GM19193 (cell line): ENCODE data around the gene RNF11.

Source experiments
- POLR2A ChIP-seq: IDR thresholded peaks from 4 replicates; pipeline ENCODE4 v1.6.1; 2011; ENCODE audit not compliant: insufficient read depth, insufficient read length; ENCODE audit errors: extremely low read depth

RNF11 gene

DNA sequence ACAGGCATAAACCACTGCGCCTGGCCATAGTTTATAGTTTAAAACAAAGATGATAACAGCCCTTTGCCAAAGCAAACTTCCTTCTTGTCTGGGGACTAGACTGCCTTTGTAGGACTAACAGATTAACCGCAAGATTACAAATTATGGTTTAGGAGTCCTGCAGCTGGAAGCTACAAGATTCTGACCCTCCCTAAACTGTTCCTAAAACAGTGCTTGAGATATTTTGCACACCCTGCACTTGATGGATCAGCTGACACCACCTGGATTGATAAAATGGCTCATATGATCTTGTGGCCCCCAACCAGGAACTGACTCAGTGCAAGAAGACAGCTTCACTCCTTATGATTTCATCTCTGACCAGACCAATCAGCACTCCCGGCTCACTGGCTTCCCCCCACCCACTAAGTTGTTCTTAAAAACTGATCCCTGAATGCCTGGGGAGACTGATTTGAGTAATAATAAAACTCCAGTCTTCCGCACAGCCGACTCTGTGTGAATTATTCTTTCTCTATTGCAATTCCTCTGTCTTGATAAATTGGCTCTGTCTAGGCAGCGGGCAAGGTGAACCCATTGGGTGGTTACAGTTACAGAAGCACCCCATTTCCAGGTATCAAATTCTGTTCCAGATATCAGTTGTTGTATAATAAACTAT is 13.8 kb upstream of the RNF11 start:
- TF ChIP-seq POLR2A = no peak

DNA sequence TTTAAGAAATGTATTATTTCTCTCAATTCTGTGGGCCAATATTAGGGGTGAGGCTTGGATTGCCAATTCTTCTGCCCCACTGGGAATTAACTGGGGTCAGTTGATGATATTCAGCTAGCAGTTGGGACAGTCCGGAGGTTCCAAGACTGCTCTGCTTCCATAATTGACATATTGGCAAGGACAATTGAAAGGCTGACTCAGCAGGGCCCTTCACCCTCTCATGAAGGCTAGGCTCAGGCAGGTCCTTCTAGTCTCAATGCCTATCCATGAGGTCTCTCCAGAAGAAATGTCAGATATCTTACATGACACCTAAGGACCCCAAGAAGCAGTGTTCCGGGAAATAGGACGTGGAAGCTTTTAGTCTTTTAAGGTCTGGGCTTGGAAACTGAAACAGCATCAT is 13.3 kb upstream of the RNF11 start:
- TF ChIP-seq POLR2A = no peak

- no peak for TF ChIP-seq POLR2A
Measured at GRCh38 chr1:51224255-51224654, 11.8 kb upstream of the RNF11 start.

DNA sequence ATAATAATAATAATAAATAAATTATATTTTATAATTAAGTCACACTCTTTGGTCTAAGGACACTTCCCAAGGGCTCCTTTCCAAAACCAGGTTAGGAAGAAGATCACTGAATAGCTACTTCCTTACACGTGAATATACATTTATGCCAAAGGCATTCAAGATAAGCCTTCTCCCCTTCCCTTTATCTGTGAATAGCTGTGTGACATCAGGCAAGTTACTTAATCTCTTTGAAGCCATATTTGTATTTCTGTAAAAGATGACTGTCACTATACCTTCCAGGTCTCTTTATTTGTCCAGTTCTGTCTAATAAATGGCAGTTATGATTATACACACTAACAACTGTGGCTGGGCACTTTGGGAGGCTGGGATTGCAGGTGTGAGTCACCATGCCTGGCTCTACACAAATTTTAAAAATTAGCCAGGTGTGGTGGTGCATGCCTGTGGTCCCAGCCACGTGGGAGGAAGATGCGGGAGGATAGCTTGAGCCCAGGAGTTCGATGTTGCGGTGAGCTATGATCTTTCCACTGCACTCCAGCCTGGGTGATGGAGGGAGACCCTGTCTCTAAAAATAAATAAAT is 5.5 kb upstream of the RNF11 start:
- TF ChIP-seq POLR2A = no peak

GRCh38 chr1:51231120-51231519 is 5.0 kb upstream of the RNF11 start:
- no peak for TF ChIP-seq POLR2A

GRCh38 chr1:51231896-51232295 is 4.2 kb upstream of the RNF11 start:
- no peak for TF ChIP-seq POLR2A

- TF ChIP-seq POLR2A = no peak
Measured at GRCh38 chr1:51234721-51235425, 1.2 kb upstream of the RNF11 start.

DNA sequence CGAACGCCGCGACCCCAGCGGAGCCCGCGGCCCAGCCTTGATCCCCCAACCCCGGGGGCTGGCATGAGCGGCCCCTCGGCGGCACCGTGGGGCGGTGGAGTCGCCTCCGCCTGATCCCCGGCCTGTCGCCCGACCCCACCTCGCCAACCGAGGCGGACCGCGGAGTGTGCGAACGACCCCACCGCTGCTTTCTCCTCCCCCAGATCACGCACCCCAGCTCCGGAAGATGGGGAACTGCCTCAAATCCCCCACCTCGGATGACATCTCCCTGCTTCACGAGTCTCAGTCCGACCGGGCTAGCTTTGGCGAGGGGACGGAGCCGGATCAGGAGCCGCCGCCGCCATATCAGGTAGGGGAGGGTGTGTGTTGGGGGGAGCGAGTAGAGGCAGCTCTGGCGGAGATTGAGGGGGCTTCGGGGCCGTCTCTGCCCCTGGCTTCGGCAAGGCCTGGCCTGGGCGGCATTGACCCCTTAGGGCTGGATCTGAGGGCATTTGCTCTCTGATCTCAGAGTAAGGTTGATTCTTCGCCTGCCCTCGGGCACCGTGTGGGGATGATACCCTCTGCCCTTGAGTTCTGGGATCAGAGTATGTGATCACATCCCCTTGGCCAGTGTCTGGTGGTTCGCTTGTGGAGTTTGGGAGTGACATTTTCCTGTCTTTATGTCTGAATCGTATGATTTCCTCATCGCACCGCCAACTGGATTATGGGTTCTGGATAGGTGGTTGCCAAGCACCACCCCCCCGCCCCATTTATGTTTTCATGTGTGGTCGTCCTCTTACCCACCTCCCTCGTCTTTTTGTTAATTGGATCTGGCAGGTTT is 668 bp downstream of the RNF11 start:
- no peak for TF ChIP-seq POLR2A

- no peak for TF ChIP-seq POLR2A
Measured at GRCh38 chr1:51237351-51238033, 1.4 kb downstream of the RNF11 start.

- no peak for TF ChIP-seq POLR2A
Measured at GRCh38 chr1:51238034-51238403, 1.9 kb downstream of the RNF11 start.

- no peak for TF ChIP-seq POLR2A
Measured at GRCh38 chr1:51240084-51240483, 4.0 kb downstream of the RNF11 start.

GRCh38 chr1:51241119-51241518 is 5.0 kb downstream of the RNF11 start:
- TF ChIP-seq POLR2A = no peak

DNA sequence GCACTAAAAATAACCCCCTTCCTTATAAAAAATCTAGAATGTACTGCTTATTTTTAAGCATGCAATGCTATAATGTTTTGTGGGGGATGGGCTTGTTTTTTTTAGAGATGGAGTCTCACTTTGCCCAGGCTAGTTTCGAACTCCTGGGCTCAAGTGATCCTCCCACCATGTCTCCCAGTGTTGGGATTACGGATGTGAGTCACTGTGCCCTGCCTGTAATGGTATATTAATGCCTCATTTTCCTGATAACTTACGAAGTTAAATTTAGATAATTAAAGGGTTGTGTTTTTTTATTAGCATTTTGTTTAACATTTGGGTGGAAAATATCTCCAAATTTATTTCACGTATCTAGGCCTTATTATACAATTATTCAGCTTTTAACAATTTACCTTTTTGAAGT is 6.5 kb downstream of the RNF11 start:
- TF ChIP-seq POLR2A = no peak

- TF ChIP-seq POLR2A = no peak
Measured at GRCh38 chr1:51247022-51247421, 10.9 kb downstream of the RNF11 start.

DNA sequence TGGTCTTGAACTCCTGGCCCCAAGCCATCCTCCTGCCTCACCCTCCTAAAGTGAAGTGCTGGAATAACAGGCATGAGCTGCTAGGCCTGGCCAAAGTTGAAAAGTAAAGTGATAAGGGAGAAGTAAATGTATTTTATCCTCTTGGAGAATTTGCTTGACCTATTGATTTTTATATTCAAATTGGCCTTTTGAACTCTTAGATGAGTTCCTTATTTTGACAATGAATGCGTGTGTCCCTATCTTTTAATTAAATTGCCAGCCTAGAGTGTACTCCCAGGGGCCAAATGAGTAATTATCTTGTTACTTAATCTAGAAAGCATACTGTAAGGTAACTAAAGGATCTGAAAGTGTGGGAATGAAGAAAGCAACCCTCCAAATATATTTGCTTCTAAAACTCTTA is 11.4 kb downstream of the RNF11 start:
- no peak for TF ChIP-seq POLR2A

GRCh38 chr1:51249445-51249844 is 13.4 kb downstream of the RNF11 start:
- TF ChIP-seq POLR2A = no peak

DNA sequence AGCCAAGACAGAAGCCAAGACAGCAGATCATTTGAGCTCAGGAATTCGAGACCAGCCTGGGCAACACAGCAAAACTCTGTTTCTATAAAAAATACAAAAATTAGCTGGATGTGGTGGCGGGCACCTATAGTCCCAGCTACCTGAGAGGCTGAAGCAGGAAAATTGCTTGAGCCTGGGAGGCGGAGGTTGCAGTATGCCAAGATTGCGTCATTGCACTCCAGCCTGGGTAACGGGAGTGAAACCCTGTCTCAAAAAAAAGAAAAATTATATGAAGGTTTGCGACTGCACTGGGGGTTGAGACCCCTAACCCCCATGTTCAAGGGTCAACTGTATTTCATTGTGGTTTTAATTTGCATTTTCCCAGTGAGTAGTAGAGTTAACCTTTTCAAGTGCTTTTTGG is 16.3 kb downstream of the RNF11 start:
- TF ChIP-seq POLR2A = no peak
